ENCODE measurements around the gene RYK. TPM values are rescaled to one million over a fixed set of nuclear protein-coding genes. Genes with fewer than 3 reads are reported as not detected.

Gene RYK
- polyA plus RNA-seq, 1 donor (not counting 4 experiments of a cell fraction or from before 2014, with no cell fraction given): 82.1 TPM

DNA sequence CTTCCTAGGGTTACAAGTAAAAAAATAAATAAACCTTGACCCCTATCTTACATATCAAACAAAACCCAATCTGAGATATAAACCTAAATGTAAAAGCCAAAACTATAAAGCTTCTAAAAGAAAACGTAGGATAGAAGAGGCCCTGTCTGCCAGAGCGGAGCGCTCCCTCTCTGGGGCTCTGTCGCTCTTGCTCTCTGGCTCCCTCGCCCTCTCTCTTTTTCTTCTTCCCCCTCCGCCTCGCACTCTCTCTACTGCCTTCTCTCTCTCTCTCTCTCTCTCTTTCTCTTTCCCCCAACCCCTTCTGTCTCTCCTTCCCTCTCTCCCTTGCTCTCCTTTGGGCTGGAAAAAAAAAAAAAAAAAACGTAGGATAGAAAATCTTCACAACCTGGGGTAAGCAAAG, 21.6 kb downstream of the RYK start:
- Histone ChIP-seq H3K27ac (ENCODE audit: control insufficient read depth, insufficient read depth, low read length) (no peak overlapping the region), H4K20me1 (ENCODE audit: control insufficient read depth, extremely low read depth, insufficient read depth, low read length) (peaks cover 9% of the 10 kb centered on the region), H3K9ac (ENCODE audit: control insufficient read depth, extremely low read depth, insufficient read depth, low read length) (no peak overlapping the region), H2AFZ (ENCODE audit: control insufficient read depth, low read length) (no peak overlapping the region), H3K9me1 (ENCODE audit: control insufficient read depth, extremely low read depth, insufficient read depth, low read length) (peaks cover 1% of the 10 kb centered on the region), H3K4me1 (ENCODE audit: control insufficient read depth, extremely low read depth, insufficient read depth, low read length) (peaks cover 16% of the 10 kb centered on the region), H3K4me3 (ENCODE audit: control insufficient read depth in 2 of 3, extremely low read depth in 1 of 3, insufficient read depth in 2 of 3, low read depth in 1 of 3, low read length in 3 of 3) (no peak overlapping the region), H3K4me2 (ENCODE audit: control insufficient read depth, extremely low read depth, insufficient read depth, low read depth, low read length) (no peak overlapping the region), H3K36me3 (ENCODE audit: control insufficient read depth in 2 of 2, extremely low read depth in 1 of 2, insufficient read depth in 2 of 2, low read length in 2 of 2) (no peaks in the 10 kb centered on the region), H3K9me3 (ENCODE audit: control insufficient read depth, low read depth, low read length) (no peaks in the 10 kb centered on the region), H3K27me3 (ENCODE audit: control insufficient read depth, extremely low read depth, insufficient read depth, low read length) (no peaks in the 10 kb centered on the region), H3K79me2 (ENCODE audit: control insufficient read depth, insufficient read depth, low read length) (peaks cover 89% of the 10 kb centered on the region)
- dilution Hi-C loops (cut with MboI; ENCODE audit: extremely low pct_ligation_motif_present, low sequenced_read_pairs): no loop called here
- FAIRE-seq (no peak), DNase-seq (ENCODE audit: low read depth, low spot score) (no peak)
- TF ChIP-seq, protein P1, sequence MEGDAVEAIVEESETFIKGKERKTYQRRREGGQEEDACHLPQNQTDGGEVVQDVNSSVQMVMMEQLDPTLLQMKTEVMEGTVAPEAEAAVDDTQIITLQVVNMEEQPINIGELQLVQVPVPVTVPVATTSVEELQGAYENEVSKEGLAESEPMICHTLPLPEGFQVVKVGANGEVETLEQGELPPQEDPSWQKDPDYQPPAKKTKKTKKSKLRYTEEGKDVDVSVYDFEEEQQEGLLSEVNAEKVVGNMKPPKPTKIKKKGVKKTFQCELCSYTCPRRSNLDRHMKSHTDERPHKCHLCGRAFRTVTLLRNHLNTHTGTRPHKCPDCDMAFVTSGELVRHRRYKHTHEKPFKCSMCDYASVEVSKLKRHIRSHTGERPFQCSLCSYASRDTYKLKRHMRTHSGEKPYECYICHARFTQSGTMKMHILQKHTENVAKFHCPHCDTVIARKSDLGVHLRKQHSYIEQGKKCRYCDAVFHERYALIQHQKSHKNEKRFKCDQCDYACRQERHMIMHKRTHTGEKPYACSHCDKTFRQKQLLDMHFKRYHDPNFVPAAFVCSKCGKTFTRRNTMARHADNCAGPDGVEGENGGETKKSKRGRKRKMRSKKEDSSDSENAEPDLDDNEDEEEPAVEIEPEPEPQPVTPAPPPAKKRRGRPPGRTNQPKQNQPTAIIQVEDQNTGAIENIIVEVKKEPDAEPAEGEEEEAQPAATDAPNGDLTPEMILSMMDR (optimal IDR thresholded peaks at IDR 0.05 in 1 of 3, IDR thresholded peaks at IDR 0.05 in 1 of 3, conservative IDR thresholded peaks at IDR 0.05 in 1 of 3; ENCODE audit: extremely low read depth in 1 of 3, insufficient read depth in 2 of 3, low read length in 3 of 3): no peak
- TF ChIP-seq EZH2 (IDR thresholded peaks at IDR 0.05; ENCODE audit: low read length): no peak

DNA sequence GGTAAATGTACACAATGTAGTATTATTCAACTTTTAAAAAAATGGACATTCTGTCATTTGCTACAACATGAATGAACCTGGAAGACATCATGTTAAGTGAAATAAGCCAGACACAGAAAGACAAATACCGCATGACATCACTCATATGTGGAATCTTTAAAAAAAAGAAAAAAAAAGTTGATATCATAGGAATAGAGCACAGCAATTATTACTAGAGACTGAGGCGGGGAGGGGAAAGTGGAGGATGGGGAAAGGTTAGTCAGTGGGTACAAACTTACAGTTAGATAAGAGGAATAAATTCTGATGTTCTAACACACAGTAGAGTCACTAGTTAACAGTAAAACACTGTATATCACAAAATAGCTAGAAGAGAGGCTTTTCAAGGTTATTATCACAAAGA, 22.2 kb downstream of the RYK start:
- no peak overlapping the region for H3K4me2 ChIP-seq (ENCODE audit: control insufficient read depth, extremely low read depth, insufficient read depth, low read depth, low read length)
- no peaks in the 10 kb centered on the region for H3K36me3 ChIP-seq (ENCODE audit: control insufficient read depth in 2 of 2, extremely low read depth in 1 of 2, insufficient read depth in 2 of 2, low read length in 2 of 2)
- dilution Hi-C loops (cut with MboI; ENCODE audit: extremely low pct_ligation_motif_present, low sequenced_read_pairs): no loop called here
- H4K20me1 ChIP-seq (ENCODE audit: control insufficient read depth, extremely low read depth, insufficient read depth, low read length): peaks cover 15% of the 10 kb centered on the region
- H3K9me1 ChIP-seq (ENCODE audit: control insufficient read depth, extremely low read depth, insufficient read depth, low read length): peaks cover 6% of the 10 kb centered on the region
- H3K4me3 ChIP-seq (ENCODE audit: control insufficient read depth in 2 of 3, extremely low read depth in 1 of 3, insufficient read depth in 2 of 3, low read depth in 1 of 3, low read length in 3 of 3): no peak overlapping the region
- no peaks in the 10 kb centered on the region for H3K27me3 ChIP-seq (ENCODE audit: control insufficient read depth, extremely low read depth, insufficient read depth, low read length)
- peaks cover 89% of the 10 kb centered on the region for H3K79me2 ChIP-seq (ENCODE audit: control insufficient read depth, insufficient read depth, low read length)
- DNase-seq (ENCODE audit: low read depth, low spot score) (no peak), FAIRE-seq (no peak)
- no peak overlapping the region for H3K9ac ChIP-seq (ENCODE audit: control insufficient read depth, extremely low read depth, insufficient read depth, low read length)
- H3K4me1 ChIP-seq (ENCODE audit: control insufficient read depth, extremely low read depth, insufficient read depth, low read length): peaks cover 21% of the 10 kb centered on the region
- TF ChIP-seq, protein P1 (optimal IDR thresholded peaks at IDR 0.05 in 1 of 3, IDR thresholded peaks at IDR 0.05 in 1 of 3, conservative IDR thresholded peaks at IDR 0.05 in 1 of 3; ENCODE audit: extremely low read depth in 1 of 3, insufficient read depth in 2 of 3, low read length in 3 of 3): no peak
- no peak overlapping the region for H3K27ac ChIP-seq (ENCODE audit: control insufficient read depth, insufficient read depth, low read length)
- no peaks in the 10 kb centered on the region for H3K9me3 ChIP-seq (ENCODE audit: control insufficient read depth, low read depth, low read length)
- H2AFZ ChIP-seq (ENCODE audit: control insufficient read depth, low read length): no peak overlapping the region
